GM23338 (cell line): ENCODE data around the gene LCNL1.

ENCODE experiments used
- CREB1 ChIP-seq: fragments of 250-450 bp; sonication (Bioruptor Pico); IDR thresholded peaks from 2 replicates; pipeline ENCODE4 v1.5.0; 2020; ENCODE audit warnings: low read depth, mild to moderate bottlenecking, moderate library complexity
- CTCF ChIP-seq, 2 experiments: fragments of 200-600 bp in 1 of 2; sonication (generic) in 1 of 2; conservative IDR thresholded peaks; 2 replicates each; pipeline versions ENCODE4 v1.5.1 to v1.6.1; 2016 to 2017; ENCODE audit warnings: antibody characterized with exemption in 2 of 2, low read depth in 2 of 2, mild to moderate bottlenecking in 2 of 2, moderate library complexity in 1 of 2
- EZH2 ChIP-seq: fragments of 200-600 bp; sonication (generic); IDR thresholded peaks from one replicate; pipeline ENCODE4 v1.8.0; 2017; ENCODE audit warnings: antibody characterized with exemption, mild to moderate bottlenecking, low read depth; ENCODE audit not compliant: unreplicated experiment
- EZH2phosphoT487 ChIP-seq: fragments of 200-600 bp; sonication (generic); IDR thresholded peaks from one replicate; pipeline ENCODE4 v1.8.1; 2018; ENCODE audit warnings: antibody characterized with exemption; ENCODE audit not compliant: unreplicated experiment
- NANOG ChIP-seq: IDR thresholded peaks from 2 replicates; pipeline ENCODE4 v1.6.1; 2016; ENCODE audit warnings: antibody characterized with exemption, borderline replicate concordance
- POLR2AphosphoS5 ChIP-seq: IDR thresholded peaks from 2 replicates; pipeline ENCODE4 v1.6.1; 2016; ENCODE audit warnings: antibody characterized with exemption, low read depth
- REST ChIP-seq: IDR thresholded peaks from one replicate; pipeline ENCODE4 v1.6.1; 2018; ENCODE audit warnings: antibody characterized with exemption; ENCODE audit not compliant: unreplicated experiment
- ZNF114 ChIP-seq: fragments of 250-450 bp; sonication (Bioruptor Pico); IDR thresholded peaks from 2 replicates; pipeline ENCODE4 v1.5.0; 2020; ENCODE audit warnings: mild to moderate bottlenecking, moderate library complexity

GRCh38 chr9:136988872-136989271 is 6.1 kb downstream of the LCNL1 start:
- TF ChIP-seq CREB1: no peak
- TF ChIP-seq REST: no peak
- no peak for TF ChIP-seq CTCF (conservative IDR thresholded peaks at IDR 0.05; ENCODE audit: low read depth in 2 of 2)
- no peak for TF ChIP-seq POLR2AphosphoS5
- no peak for TF ChIP-seq EZH2
- TF ChIP-seq EZH2phosphoT487: no peak
- TF ChIP-seq ZNF114 (CRISPR knock-in tag): no peak
- TF ChIP-seq NANOG: no peak
